H1 (cell line): ENCODE measurements around the gene OR1E2. TPM values are rescaled to one million over a fixed set of nuclear protein-coding genes. Genes with fewer than 3 reads are reported as not detected.

ENCODE experiments used
- CTCF ChIA-PET: fragments of 300-600 bp; sonication (Branson Sonifier 250); formaldehyde crosslinking; loops from one replicate; lab custom pipeline; 2021; ENCODE audit not compliant: partially characterized antibody; lab: Charles Lee
- POLR2A ChIA-PET: fragments of 300-600 bp; sonication (Branson Sonifier 250); formaldehyde crosslinking; loops from one replicate; lab custom pipeline; 2021; ENCODE audit warnings: inconsistent platforms; ENCODE audit not compliant: partially characterized antibody; lab: Charles Lee
- DNase-seq, 2 experiments: peaks; one replicate each; pipeline versions ENCODE4 v3.0.0 to v3.0.0-alpha.2; 2010 to 2022; ENCODE audit warnings: low spot score in 2 of 2, low read depth in 1 of 2, mixed read lengths in 1 of 2
- FAIRE-seq: peaks from 2 replicates; lab custom pipeline; 2011; peaks lifted over from hg19 to GRCh38; lab: Jason Lieb, UNC
- H2AFZ ChIP-seq: 2 replicates; pipeline ENCODE4 v1.8.1; 2012; ENCODE audit warnings: low read length, inconsistent platforms
- H2AK5ac ChIP-seq: 2 replicates; pipeline ENCODE4 v1.6.1; 2013; ENCODE audit warnings: low read depth, low read length
- H2BK120ac ChIP-seq: replicated peaks from 2 replicates; pipeline ENCODE3; 2013; ENCODE audit warnings: low read depth, low read length, inconsistent platforms
- H2BK12ac ChIP-seq: 2 replicates; pipeline ENCODE4 v1.6.1; 2013; ENCODE audit warnings: low read depth, low read length
- H2BK15ac ChIP-seq: 2 replicates; pipeline ENCODE4 v1.6.1; 2013; ENCODE audit warnings: low read length
- H2BK20ac ChIP-seq: 2 replicates; pipeline ENCODE4 v1.6.1; 2013; ENCODE audit warnings: low read length
- H2BK5ac ChIP-seq: 2 replicates; pipeline ENCODE4 v1.6.1; 2013; ENCODE audit warnings: low read depth, low read length
- H3K14ac ChIP-seq: 2 replicates; pipeline ENCODE4 v1.6.1; 2013; ENCODE audit warnings: inconsistent platforms; ENCODE audit not compliant: insufficient read length
- H3K18ac ChIP-seq: 2 replicates; pipeline ENCODE4 v1.6.1; 2013; ENCODE audit warnings: low read length; ENCODE audit errors: extremely low read depth
- H3K23ac ChIP-seq: 2 replicates; pipeline ENCODE4 v1.6.1; 2013; ENCODE audit warnings: inconsistent platforms; ENCODE audit not compliant: insufficient read length
- H3K23me2 ChIP-seq: 2 replicates; pipeline ENCODE4 v1.6.1; 2013; ENCODE audit warnings: low read depth, low read length
- H3K27ac ChIP-seq: 2 replicates; pipeline ENCODE4 v1.6.1; 2011; ENCODE audit warnings: low read depth, low read length, inconsistent platforms
- H3K27me3 ChIP-seq, 4 experiments: replicated peaks in 1 of 4; 1 replicate in 1 of 4; 2 replicates in 3 of 4; pipeline versions ENCODE4 v1.6.1 to v1.8.1; 2011 to 2013; ENCODE audit warnings: low read length in 3 of 4, mild to moderate bottlenecking in 3 of 4, inconsistent platforms in 2 of 4, mixed read lengths in 2 of 4, moderate library complexity in 1 of 4; ENCODE audit not compliant: control insufficient read depth in 3 of 4, insufficient read depth in 3 of 4; ENCODE audit errors: extremely low read depth in 1 of 4
- H3K36me3 ChIP-seq, 4 experiments: 2 replicates each; pipeline versions ENCODE4 v1.6.1 to v1.8.1; 2011 to 2013; ENCODE audit warnings: mild to moderate bottlenecking in 4 of 4, low read length in 3 of 4, moderate library complexity in 2 of 4, control low read depth in 1 of 4, inconsistent platforms in 1 of 4; ENCODE audit not compliant: insufficient read depth in 4 of 4, control insufficient read depth in 2 of 4
- H3K4ac ChIP-seq: replicated peaks from 2 replicates; pipeline ENCODE3; 2013; ENCODE audit warnings: low read length, low read depth, mixed read lengths, inconsistent platforms; ENCODE audit not compliant: insufficient read length
- H3K4me1 ChIP-seq, 4 experiments: replicated peaks in 1 of 4; 1 replicate in 1 of 4; 2 replicates in 3 of 4; pipeline versions ENCODE4 v1.6.1 to v1.8.1; 2011 to 2013; ENCODE audit warnings: low read length in 3 of 4, inconsistent platforms in 2 of 4, mixed read lengths in 1 of 4; ENCODE audit not compliant: insufficient read depth in 4 of 4, control insufficient read depth in 3 of 4
- H3K4me2 ChIP-seq, 2 experiments: 2 replicates each; pipeline versions ENCODE4 v1.6.1 to v1.8.1; 2011 to 2013; ENCODE audit warnings: low read depth in 2 of 2, low read length in 2 of 2, control low read depth in 1 of 2, inconsistent platforms in 1 of 2, mild to moderate bottlenecking in 1 of 2; ENCODE audit not compliant: insufficient read depth in 1 of 2
- H3K4me3 ChIP-seq, 4 experiments: fragments of 200-600, 300-600 bp in 1 of 4; sonication (generic), shearing (Covaris generic), sonication (Bioruptor Twin) in 1 of 4; 2 replicates each; pipeline versions ENCODE4 v1.5.1 to v1.8.1; 2011 to 2016; ENCODE audit warnings: low read length in 4 of 4, low read depth in 3 of 4, control low read depth in 2 of 4, inconsistent platforms in 2 of 4, mild to moderate bottlenecking in 2 of 4, mixed read lengths in 1 of 4, moderate library complexity in 1 of 4; ENCODE audit not compliant: insufficient read depth in 2 of 4; ENCODE audit errors: extremely low read depth in 1 of 4
- H3K56ac ChIP-seq: replicated peaks from 2 replicates; pipeline ENCODE3; 2013; ENCODE audit warnings: low read depth, mild to moderate bottlenecking, mixed read lengths, low read length, inconsistent platforms; ENCODE audit not compliant: insufficient read length
- H3K79me1 ChIP-seq: 2 replicates; pipeline ENCODE4 v1.6.1; 2013; ENCODE audit warnings: low read depth, low read length, control low read depth
- H3K79me2 ChIP-seq, 2 experiments: 2 replicates each; pipeline versions ENCODE4 v1.6.1 to v1.8.1; 2012 to 2013; ENCODE audit warnings: low read length in 2 of 2, mild to moderate bottlenecking in 2 of 2, inconsistent platforms in 1 of 2; ENCODE audit not compliant: insufficient read depth in 2 of 2, control insufficient read depth in 1 of 2
- H3K9ac ChIP-seq, 4 experiments: replicated peaks in 1 of 4; 1 replicate in 1 of 4; 2 replicates in 3 of 4; pipeline versions ENCODE4 v1.6.1 to v1.8.1; 2011 to 2013; ENCODE audit warnings: low read depth in 3 of 4, low read length in 3 of 4, control low read depth in 2 of 4, mild to moderate bottlenecking in 2 of 4, moderate library complexity in 2 of 4, inconsistent platforms in 1 of 4; ENCODE audit errors: extremely low read depth in 1 of 4
- H3K9me3 ChIP-seq, 2 experiments: 2 replicates each; pipeline versions ENCODE4 v1.6.1 to v1.8.1; 2012 to 2013; ENCODE audit warnings: mild to moderate bottlenecking in 2 of 2, moderate library complexity in 2 of 2, control low read depth in 1 of 2, inconsistent platforms in 1 of 2, low read depth in 1 of 2, low read length in 1 of 2, mixed read lengths in 1 of 2; ENCODE audit not compliant: insufficient read depth in 2 of 2
- H4K20me1 ChIP-seq, 2 experiments: replicated peaks in 1 of 2; 2 replicates each; pipeline versions ENCODE3 to v1.8.1; 2011 to 2013; ENCODE audit warnings: inconsistent platforms in 2 of 2, low read length in 2 of 2, mild to moderate bottlenecking in 1 of 2; ENCODE audit not compliant: insufficient read depth in 2 of 2, control insufficient read depth in 1 of 2
- H4K5ac ChIP-seq: 2 replicates; pipeline ENCODE4 v1.6.1; 2013; ENCODE audit warnings: low read length, low read depth, mixed read lengths, inconsistent platforms; ENCODE audit not compliant: insufficient read length
- H4K8ac ChIP-seq: 2 replicates; pipeline ENCODE4 v1.8.0; 2013; ENCODE audit warnings: mild to moderate bottlenecking, moderate library complexity, low read length, inconsistent platforms; ENCODE audit not compliant: insufficient read depth; ENCODE audit errors: extremely low read depth
- H4K91ac ChIP-seq: replicated peaks from 2 replicates; pipeline ENCODE3; 2013; ENCODE audit warnings: low read length, mixed read lengths, inconsistent platforms; ENCODE audit not compliant: insufficient read length
- BCL11A ChIP-seq, 2 experiments: IDR thresholded peaks; one replicate each; pipeline ENCODE4 v1.6.1; 2011; ENCODE audit warnings: low read depth in 2 of 2, low read length in 2 of 2, mild to moderate bottlenecking in 2 of 2
- CBX5 ChIP-seq: fragments of 300-800, 300-1000 bp; sonication (generic); IDR thresholded peaks from 2 replicates; pipeline ENCODE4 v1.7.1; 2016; ENCODE audit warnings: antibody characterized with exemption, low read length, low read depth
- CHD1 ChIP-seq: IDR thresholded peaks from 2 replicates; pipeline ENCODE4 v1.6.1; 2012; ENCODE audit warnings: low read depth, low read length, improper control_type of control experiment
- CREB1 ChIP-seq: IDR thresholded peaks from 2 replicates; pipeline ENCODE4 v1.6.1; 2012; ENCODE audit warnings: inconsistent platforms
- HDAC6 ChIP-seq: IDR thresholded peaks from one replicate; pipeline ENCODE4 v1.7.1; 2012; ENCODE audit warnings: low read depth, mild to moderate bottlenecking, inconsistent platforms, low read length, moderate library complexity
- JUND ChIP-seq: IDR thresholded peaks from 2 replicates; pipeline ENCODE4 v1.6.1; 2011; ENCODE audit warnings: mild to moderate bottlenecking, improper control_type of control experiment, low read length
- KDM4A ChIP-seq: IDR thresholded peaks from one replicate; pipeline ENCODE4 v1.7.1; 2012; ENCODE audit warnings: low read depth, mild to moderate bottlenecking, moderate library complexity, low read length, inconsistent platforms; ENCODE audit not compliant: severe bottlenecking
- NANOG ChIP-seq: IDR thresholded peaks from 2 replicates; pipeline ENCODE4 v1.6.1; 2011; ENCODE audit warnings: low read length, low read depth, mild to moderate bottlenecking, inconsistent platforms; ENCODE audit not compliant: insufficient read depth, poor library complexity, severe bottlenecking
- NRF1 ChIP-seq: IDR thresholded peaks from 2 replicates; pipeline ENCODE4 v1.6.1; 2011; ENCODE audit warnings: mild to moderate bottlenecking, low read depth, low read length, improper control_type of control experiment
- POLR2AphosphoS5 ChIP-seq: IDR thresholded peaks from 2 replicates; pipeline ENCODE4 v1.6.1; 2011; ENCODE audit warnings: low read depth, low read length
- RXRA ChIP-seq: IDR thresholded peaks from 2 replicates; pipeline ENCODE4 v1.6.1; 2011; ENCODE audit warnings: low read depth, mild to moderate bottlenecking, low read length, moderate library complexity; ENCODE audit not compliant: insufficient read depth
- ZNF274 ChIP-seq: IDR thresholded peaks from 2 replicates; pipeline ENCODE4 v1.7.0; 2012; ENCODE audit warnings: low read length, borderline replicate concordance; ENCODE audit errors: extremely low read depth
- WGBS, 2 experiments: shearing (Covaris generic) in 1 of 2; methylation state at CpG; one replicate each; pipeline versions ENCODE4 v1.1.6 to v1.1.7; 2013 to 2015; ENCODE audit warnings: low lambda C conversion rate in 2 of 2, mixed read lengths in 2 of 2, inconsistent platforms in 1 of 2, low coverage in 1 of 2, missing lambda C conversion rate in 1 of 2; ENCODE audit not compliant: insufficient replicate concordance in 2 of 2, insufficient coverage in 1 of 2, insufficient read length in 1 of 2; ENCODE audit errors: extremely low coverage in 1 of 2, missing lambda C conversion rate in 1 of 2; 5-methylcytosine and 5-hydroxymethylcytosine counted together
- polyA plus RNA-seq, 7 experiments: library from polyadenylated mRNA; depleted of rRNA in 3 of 7; stranded (reverse) in 5 of 7; unstranded in 2 of 7; fragments of >200 nt in 5 of 7; fragments of 200-250 nt in 2 of 7; gene quantifications; 1 replicate in 5 of 7; 2 replicates in 1 of 7; 4 replicates in 1 of 7; pipeline versions ENCODE4 v1.2.1 to v1.2.3, GENCODE V29; 2011 to 2013; ENCODE audit warnings: missing spikeins in 2 of 7, mixed read lengths in 2 of 7
- total RNA-seq: library from RNA; stranded (reverse); fragmentation: NEBNext Ultra II Directional; extraction: Animal tissue kit (Norgen Biotek cat#: 25700); gene quantifications from 2 replicates; pipeline ENCODE4 v1.2.1, GENCODE V29; 2021
- TF ChIP-seq, protein P1 (sequence below): IDR thresholded peaks from 2 replicates; pipeline ENCODE4 v1.6.1; 2011; ENCODE audit warnings: low read depth, mild to moderate bottlenecking, low read length; ENCODE audit not compliant: insufficient read depth
- TF ChIP-seq, protein P2 (sequence below): IDR thresholded peaks from 2 replicates; pipeline ENCODE4 v1.6.1; 2012; ENCODE audit warnings: inconsistent platforms

The OR1E2 gene
- total and polyA plus RNA-seq, 2 of the 8 experiments (the other 6 are each of a cell fraction or from before 2014, with no cell fraction given), result not detected

DNA sequence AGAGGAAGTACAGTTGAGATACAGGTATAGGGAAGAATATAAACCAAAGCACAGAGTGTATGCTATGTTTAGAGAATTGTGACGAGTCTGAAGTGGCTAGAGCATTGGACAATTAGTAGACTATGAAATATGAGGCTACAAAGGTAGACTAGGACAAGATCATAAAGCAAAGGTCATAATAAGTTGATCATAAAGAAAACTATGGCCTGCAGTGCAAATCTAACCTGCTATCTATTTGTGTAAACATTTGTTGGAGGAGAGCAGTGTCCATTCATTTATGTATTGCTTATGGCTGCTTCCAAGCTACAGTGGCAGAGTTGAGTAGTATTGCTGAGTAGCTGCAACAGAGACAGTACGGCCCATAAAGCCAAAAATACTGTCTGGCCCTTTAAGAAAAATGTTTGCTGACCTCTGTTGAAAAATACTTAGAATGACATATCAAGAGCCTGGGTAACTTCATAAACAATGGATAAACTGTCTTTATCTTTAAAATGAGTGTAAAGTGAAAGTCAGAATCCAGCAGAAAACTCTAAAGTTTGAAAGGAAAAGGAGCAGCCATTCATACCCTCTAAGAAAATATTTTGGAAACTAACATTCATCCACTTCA, 14.5 kb upstream of the OR1E2 start:
- Histone ChIP-seq H3K27ac (no peak overlapping the region), H3K36me3 (no peaks in the 10 kb centered on the region), H3K9me3 (no peaks in the 10 kb centered on the region), H2BK15ac (no peak overlapping the region), H2BK20ac (no peak overlapping the region), H3K4me1 (no peaks in the 10 kb centered on the region), H3K79me1 (no peaks in the 10 kb centered on the region), H4K8ac (no peak overlapping the region), H4K91ac (no peak overlapping the region), H3K79me2 (no peaks in the 10 kb centered on the region), H3K23me2 (no peaks in the 10 kb centered on the region), H2AK5ac (no peak overlapping the region), H4K20me1 (no peaks in the 10 kb centered on the region), H3K4me3 (no peak overlapping the region), H3K4me2 (no peak overlapping the region), H3K23ac (no peak overlapping the region), H3K56ac (no peak overlapping the region), H3K14ac (no peak overlapping the region)
- POLR2A ChIA-PET, result no interaction called here
- CTCF ChIA-PET, result interaction anchor here (1.3 kb wide), 1 partner anchor 10 kb away, joined by 3 read pairs; no protein-coding TSS in a partner anchor
- 93% methylated on average over 2 of the region's 2 CpGs; no CpG with 5 or more reads in 1 of the 2 experiments for WGBS, 2 experiments
- no peak for TF ChIP-seq BCL11A (IDR thresholded peaks at IDR 0.05; ENCODE audit: low read depth in 2 of 2, low read length in 2 of 2)
- no peak for TF ChIP-seq POLR2AphosphoS5
- TF ChIP-seq RXRA, result no peak
- TF ChIP-seq HDAC6, result no peak
- TF ChIP-seq, protein P1, sequence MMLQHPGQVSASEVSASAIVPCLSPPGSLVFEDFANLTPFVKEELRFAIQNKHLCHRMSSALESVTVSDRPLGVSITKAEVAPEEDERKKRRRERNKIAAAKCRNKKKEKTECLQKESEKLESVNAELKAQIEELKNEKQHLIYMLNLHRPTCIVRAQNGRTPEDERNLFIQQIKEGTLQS, result no peak
- no peak for TF ChIP-seq KDM4A
- no peak for TF ChIP-seq ZNF274
- TF ChIP-seq NANOG, result no peak
- TF ChIP-seq NRF1, result no peak
- TF ChIP-seq CBX5, result no peak
- TF ChIP-seq CREB1, result no peak
- TF ChIP-seq JUND, result no peak
- TF ChIP-seq, protein P2, sequence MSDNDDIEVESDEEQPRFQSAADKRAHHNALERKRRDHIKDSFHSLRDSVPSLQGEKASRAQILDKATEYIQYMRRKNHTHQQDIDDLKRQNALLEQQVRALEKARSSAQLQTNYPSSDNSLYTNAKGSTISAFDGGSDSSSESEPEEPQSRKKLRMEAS, result no peak
- no peak for TF ChIP-seq CHD1
- TF ChIP-seq, all 59 proteins: peak for 0
- H2BK120ac ChIP-seq, result no peak overlapping the region
- H3K27me3 ChIP-seq, result peaks cover 0 to 1% (median 0%) of the 10 kb centered on the region in 4 experiments; a peak in 1 of 7 replicates
- H3K4ac ChIP-seq, result no peak overlapping the region
- H4K5ac ChIP-seq, result no peak overlapping the region
- H2BK5ac ChIP-seq, result no peak overlapping the region
- no peak overlapping the region for H3K18ac ChIP-seq
- H2BK12ac ChIP-seq, result no peak overlapping the region
- H2AFZ ChIP-seq, result no peak overlapping the region
- H3K9ac ChIP-seq, result no peak overlapping the region
- FAIRE-seq (no peak), DNase-seq (no peak)
